Raji (cell line): Measurements from ENCODE around the gene CHRNB4.

ENCODE experiments used
- POLR2A ChIP-seq: IDR thresholded peaks from 2 replicates; pipeline ENCODE4 v1.6.1; 2011; ENCODE audit warnings: low read depth, low read length, control low read depth; ENCODE audit not compliant: insufficient read depth

Gene CHRNB4, protein sequence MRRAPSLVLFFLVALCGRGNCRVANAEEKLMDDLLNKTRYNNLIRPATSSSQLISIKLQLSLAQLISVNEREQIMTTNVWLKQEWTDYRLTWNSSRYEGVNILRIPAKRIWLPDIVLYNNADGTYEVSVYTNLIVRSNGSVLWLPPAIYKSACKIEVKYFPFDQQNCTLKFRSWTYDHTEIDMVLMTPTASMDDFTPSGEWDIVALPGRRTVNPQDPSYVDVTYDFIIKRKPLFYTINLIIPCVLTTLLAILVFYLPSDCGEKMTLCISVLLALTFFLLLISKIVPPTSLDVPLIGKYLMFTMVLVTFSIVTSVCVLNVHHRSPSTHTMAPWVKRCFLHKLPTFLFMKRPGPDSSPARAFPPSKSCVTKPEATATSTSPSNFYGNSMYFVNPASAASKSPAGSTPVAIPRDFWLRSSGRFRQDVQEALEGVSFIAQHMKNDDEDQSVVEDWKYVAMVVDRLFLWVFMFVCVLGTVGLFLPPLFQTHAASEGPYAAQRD

DNA sequence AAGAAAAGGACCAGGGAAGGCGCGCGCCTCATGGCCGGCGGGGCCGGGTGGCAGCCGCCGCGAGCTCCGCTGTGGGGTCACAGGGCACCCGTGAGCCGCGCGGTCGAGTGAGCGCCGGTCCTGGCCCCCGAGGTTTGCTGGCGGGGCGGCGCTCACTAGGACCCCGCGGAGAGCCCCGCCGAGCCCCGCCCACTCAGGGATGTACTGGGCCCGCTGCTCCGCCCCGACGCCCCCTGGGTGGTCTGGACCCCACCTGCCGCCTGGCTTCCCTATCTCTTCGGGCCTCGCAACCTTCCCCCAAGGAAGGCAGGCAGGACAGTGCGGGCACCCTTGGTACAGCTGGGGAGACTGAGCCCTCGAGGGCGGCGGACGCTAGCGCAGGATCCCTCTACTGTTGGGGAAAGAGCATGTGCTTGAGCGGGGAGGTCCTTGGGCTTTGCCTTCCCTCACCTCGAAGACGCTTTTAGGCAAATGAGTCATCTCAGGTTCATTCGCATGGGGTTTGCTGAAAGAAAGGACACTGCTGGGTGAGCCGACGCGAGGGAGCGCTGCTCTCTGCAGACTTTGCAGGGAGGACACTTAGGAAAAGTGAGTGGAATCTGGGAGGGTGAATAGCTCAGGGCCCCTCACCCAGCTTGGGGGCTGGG, at the start of gene CHRNB4:
CHRNB4 (minus strand) TSS at position 109 of the 647 bp plus-strand sequence; CDS start at position 32, 77 bp downstream.
- no peak for TF ChIP-seq POLR2A

- no peak for TF ChIP-seq POLR2A
Observed at GRCh38 chr15:78689626-78690025, 48.6 kb upstream of the CHRNB4 start.

DNA sequence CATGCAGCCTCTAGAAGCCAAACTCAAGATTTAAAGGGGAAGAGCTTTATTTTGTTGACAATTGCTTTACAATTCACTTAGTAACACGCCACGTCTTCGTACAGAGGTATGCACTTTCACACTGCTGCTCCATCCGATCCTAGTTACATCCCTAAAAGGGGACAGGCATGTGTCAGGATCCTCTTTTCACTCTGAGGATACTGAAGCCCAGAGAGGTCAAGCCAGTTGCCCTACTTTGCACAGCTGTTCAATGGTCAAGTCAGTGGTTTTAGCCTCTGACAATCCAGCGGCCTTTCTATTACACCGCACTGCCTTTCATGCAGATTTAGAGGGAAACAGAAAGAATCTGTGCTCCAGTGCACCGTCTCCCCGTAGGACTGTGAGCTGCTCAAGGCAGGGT, 44.9 kb upstream of the CHRNB4 start:
- TF ChIP-seq POLR2A: no peak

GRCh38 chr15:78685159-78685921, 44.3 kb upstream of the CHRNB4 start:
- no peak for TF ChIP-seq POLR2A

- no peak for TF ChIP-seq POLR2A
Observed at GRCh38 chr15:78684657-78685056, 43.6 kb upstream of the CHRNB4 start.

DNA sequence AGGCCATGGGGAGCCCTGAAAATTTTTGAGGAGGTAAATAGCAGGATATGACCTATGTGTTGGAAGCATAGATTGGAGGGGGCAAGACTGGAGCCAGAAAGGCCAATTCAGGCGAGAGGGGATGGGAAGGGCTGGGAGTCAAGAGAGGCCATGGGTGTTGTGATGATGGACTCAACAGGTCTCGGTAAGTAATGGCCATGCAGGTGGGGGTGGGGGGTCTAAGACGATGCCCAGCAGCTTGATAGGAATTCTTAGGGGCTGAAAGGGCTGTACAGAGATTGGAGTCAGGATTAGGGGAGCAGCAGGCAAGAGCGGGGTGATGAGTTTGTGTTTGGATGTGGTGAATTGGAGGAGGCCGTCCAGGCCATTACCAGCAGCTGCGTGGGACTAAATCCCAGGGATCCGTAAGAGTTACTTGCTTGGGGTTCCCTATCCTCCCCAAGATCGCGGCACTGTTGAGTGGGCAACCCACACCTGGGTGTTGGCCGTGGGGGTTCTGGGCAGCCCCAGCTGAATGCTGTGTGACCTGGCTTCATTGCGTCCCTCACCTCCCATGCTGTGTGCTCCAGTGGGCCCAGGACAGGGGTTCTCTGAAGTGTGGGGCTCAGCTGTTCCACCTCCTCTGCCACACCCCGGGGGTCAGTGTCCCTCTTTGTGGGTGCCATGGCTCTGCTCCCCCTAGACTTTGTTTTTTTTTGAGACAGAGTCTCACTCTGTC, 41.8 kb upstream of the CHRNB4 start:
- no peak for TF ChIP-seq POLR2A

DNA sequence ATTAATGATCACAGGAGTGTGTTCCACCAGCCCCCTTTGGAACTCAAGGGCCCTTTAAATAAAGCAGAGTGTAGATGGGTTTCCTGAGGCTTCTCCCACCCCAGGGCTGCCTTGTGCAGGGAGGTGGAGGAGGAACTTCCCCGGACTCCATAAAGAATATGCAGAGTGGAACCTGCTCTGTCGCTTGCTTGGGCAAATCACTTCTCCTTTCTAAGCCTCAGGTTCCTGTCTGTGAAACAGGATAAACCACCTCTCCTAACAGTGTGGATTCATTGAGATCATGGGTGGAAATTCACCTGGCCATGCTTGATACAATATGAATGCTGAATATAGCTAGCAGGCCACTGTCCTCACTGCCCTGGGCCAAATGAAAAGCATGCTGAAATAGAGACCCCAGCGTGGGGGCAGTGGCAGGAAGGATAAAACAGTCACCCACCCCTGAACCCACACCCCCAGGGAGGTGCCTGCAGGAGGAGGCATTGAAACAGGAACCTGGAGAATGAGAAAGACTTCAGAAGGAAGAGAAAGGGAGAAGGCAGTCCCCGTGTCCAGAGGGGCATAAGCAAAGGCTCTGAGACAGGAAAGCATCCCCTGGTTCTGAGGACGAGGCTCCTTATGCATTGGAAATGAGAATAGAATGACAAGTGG, 41.1 kb upstream of the CHRNB4 start:
- TF ChIP-seq POLR2A: no peak

DNA sequence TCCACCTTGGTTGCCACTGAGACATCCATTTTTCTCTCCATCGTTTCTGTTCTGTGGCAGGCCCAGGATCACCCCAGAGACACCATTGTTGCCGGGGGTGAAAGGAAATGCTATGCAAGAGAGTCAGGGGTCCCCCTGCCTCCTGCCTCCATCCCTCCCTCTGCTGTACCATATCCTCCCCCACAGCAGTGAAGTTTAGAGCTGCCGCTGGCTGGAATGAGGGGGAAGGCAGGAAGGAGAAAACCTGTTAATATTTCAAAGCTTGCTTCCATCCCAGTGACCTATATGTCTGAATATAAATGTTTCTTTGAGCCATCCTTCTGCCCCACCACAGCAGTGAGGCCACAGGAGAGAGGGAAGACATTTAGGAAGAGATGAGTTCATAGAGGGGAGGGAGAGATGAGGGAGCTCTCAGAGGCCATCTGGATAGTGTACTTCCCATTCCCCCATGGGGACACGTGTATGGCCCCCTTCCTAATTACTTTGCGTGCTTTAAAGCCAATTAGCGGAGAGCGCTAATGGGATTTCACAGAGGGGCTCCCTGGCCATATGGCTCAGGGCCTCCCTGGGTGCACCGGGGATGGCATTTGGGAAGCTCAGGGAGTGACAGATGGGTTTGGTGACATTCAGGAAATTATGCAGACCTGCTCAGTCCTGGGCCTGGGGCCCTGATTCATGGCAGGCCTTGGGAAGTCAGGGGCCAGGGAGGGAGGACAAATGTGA, 40.4 kb upstream of the CHRNB4 start:
- TF ChIP-seq POLR2A: no peak

DNA sequence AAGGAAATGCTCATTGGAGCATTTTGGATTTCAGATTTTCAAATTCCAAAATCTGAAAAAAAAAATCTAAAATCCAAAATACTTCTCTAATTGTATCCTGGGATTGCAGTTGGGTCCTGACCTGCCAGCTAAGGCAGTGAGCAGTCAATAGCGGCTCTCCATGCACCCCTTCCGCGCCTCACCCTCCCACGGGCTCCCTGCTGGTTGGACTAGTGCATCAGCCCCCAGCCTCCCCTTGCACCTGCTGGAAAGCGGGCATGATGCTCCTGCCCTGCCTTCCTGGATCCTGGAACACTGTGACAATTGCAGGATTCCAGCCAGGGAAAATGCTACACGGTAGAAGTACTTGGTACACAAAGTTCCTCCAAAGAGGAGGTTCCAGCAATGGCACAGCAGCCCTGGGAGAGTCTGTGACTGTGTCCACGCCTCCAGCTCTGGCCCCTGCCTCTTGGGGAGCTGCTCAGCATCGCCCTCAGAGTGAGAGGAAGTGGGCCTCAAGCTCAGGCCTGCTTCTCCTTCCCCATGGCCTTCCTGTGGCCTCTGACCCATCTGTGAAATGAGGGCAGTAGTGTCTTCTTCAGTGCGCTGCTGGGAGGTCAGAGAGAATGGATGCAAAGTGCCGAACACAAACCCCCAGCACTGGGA, 39.5 kb upstream of the CHRNB4 start:
- TF ChIP-seq POLR2A: no peak

GRCh38 chr15:78679089-78679511, 38.1 kb upstream of the CHRNB4 start:
- no peak for TF ChIP-seq POLR2A

GRCh38 chr15:78676424-78677110, 35.6 kb upstream of the CHRNB4 start:
- TF ChIP-seq POLR2A: no peak

DNA sequence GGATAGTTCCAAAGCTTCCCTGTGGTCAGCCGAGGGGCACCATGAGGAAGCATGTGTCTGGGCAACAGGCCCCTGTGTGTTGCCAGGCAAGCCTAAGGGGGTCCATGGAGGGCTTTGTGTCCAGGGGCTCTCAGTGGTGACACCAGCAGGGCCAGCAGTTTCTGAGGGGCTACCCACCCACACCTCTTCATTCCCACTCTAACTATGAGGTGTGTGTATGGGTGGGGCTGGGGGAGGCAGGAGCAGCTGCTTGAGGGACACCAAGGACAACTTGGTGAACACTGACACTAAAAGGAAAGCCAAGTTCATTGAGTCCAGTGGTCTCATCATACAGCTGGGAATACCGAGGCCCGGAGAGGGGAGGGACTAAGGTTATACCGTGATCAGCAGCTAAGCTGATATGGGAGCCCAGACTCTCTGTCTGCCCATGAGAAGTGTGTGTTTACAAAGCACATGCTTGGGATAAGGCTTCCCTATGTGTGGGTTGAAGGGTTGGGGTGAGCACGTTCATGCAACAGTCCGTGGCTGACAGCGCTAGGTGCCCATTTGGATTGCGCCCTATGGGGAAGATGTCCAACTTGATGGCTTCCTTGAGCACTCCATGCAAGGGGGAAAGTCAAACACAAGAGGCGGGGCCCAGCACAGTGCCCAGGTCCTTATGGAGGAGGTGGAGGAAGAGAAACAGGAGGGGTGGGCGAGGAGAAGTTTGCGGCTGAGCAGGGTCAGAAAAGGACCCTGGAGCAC, 34.8 kb upstream of the CHRNB4 start:
- no peak for TF ChIP-seq POLR2A

DNA sequence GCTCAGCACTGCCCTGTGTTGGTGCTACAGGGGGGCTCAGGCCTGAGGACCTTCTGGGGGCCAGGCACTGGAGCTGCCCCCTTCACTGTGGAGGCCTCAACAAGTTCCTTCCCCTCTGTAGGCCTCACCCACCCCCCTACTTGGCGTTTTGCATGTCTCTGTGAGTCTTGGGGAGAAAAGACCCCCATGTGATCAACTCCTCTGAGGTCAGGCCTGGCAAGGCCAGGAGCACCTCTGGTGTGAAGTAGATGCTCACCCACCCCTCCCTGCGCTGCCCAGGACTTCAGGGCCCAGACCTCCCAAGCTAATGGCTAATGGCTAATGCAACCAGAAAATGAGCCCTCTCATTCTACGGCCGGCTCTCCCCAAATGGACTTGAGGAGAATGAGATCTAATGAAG, 34.2 kb upstream of the CHRNB4 start:
- no peak for TF ChIP-seq POLR2A
